Thoracic aorta (tissue), 2 donors: ENCODE data around the gene CAMK2B. TPM values are rescaled to one million over a fixed set of nuclear protein-coding genes. Genes with fewer than 3 reads are reported as not detected.

Experiments
- ATAC-seq: fragments of 150-250 bp; one replicate; pipeline ENCODE4 v1.8.0; 2017; ENCODE audit warnings: low read depth; ENCODE audit not compliant: insufficient number of reproducible peaks, low FRiP score
- DNase-seq: peaks from one replicate; pipeline ENCODE4 v3.0.0-alpha.2; 2020; ENCODE audit warnings: low spot score
- H3K27ac ChIP-seq, 2 donors: fragments of 200-600 bp; sonication (generic); 1 replicate in 1 of 2; 2 replicates in 1 of 2; pipeline ENCODE4 v1.5.1; 2016; ENCODE audit warnings: mild to moderate bottlenecking in 2 of 2, moderate library complexity in 2 of 2
- H3K27me3 ChIP-seq: fragments of 200-600 bp; sonication (generic); replicated peaks from 2 replicates; pipeline ENCODE4 v1.6.0; 2016; ENCODE audit warnings: mild to moderate bottlenecking; ENCODE audit not compliant: insufficient read depth
- H3K36me3 ChIP-seq: fragments of 200-600 bp; sonication (generic); one replicate; pipeline ENCODE4 v1.5.1; 2016
- H3K4me1 ChIP-seq, 2 donors: fragments of 200-600 bp; sonication (generic); 1 replicate in 1 of 2; 2 replicates in 1 of 2; pipeline versions ENCODE4 v1.5.1 to v1.6.0; 2016; ENCODE audit warnings: low read depth in 2 of 2, mild to moderate bottlenecking in 1 of 2; ENCODE audit not compliant: control insufficient read depth in 1 of 2
- H3K4me3 ChIP-seq: fragments of 200-600 bp; sonication (generic); 2 replicates; pipeline ENCODE4 v1.5.1; 2016; ENCODE audit warnings: mild to moderate bottlenecking
- H3K9me3 ChIP-seq: fragments of 200-600 bp; sonication (generic); 2 replicates; pipeline ENCODE4 v1.5.1; 2016
- CTCF ChIP-seq: fragments of 200-600 bp; sonication (generic); IDR thresholded peaks from one replicate; pipeline ENCODE4 v1.5.1; 2019; ENCODE audit warnings: antibody characterized with exemption
- total RNA-seq, 2 donors: library from RNA; depleted of rRNA; stranded (reverse); fragments of >200 nt; gene quantifications; one replicate each; pipeline versions ENCODE4 v1.1.0 to v1.2.3, GENCODE V29; 2016

CAMK2B gene
- total RNA-seq, 2 donors from 2014 or later, result 1.5 to 2.8 TPM

- DNase-seq (no peak), ATAC-seq (no peak)
- H3K27me3 ChIP-seq, result no peaks in the 10 kb centered on the region
- no peak overlapping the region for H3K27ac ChIP-seq
- peaks cover 3% of the 10 kb centered on the region for H3K9me3 ChIP-seq
- peaks cover 0 to 10% of the 10 kb centered on the region in 2 donors for H3K4me1 ChIP-seq
- no peak for TF ChIP-seq CTCF
- H3K4me3 ChIP-seq, result no peak overlapping the region
- H3K36me3 ChIP-seq, result no peaks in the 10 kb centered on the region
Measured at GRCh38 chr7:44313621-44314031, 11.8 kb downstream of the CAMK2B start.

DNA sequence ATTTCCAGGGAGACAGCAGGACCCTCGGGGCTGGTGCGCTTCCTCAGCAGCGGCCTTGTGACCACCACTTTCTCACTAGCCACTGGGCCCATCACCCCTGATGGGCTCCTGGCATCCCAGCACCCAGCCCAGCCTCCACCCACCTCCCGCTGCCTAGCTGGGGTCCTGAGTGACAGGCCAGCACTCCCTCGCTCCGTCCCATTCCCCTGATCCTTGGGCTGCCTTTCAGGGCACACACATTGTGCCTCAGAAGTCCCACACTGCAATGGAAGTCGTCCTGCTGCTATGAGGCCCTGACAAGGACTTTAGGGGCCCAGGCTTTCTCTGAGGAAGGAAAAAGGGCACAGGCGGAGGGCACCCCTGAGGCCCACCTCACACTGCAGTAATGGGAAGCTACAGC, 12.4 kb downstream of the CAMK2B start:
- no peak overlapping the region for H3K4me3 ChIP-seq
- peaks cover 3% of the 10 kb centered on the region for H3K9me3 ChIP-seq
- DNase-seq (no peak), ATAC-seq (no peak)
- H3K36me3 ChIP-seq, result no peaks in the 10 kb centered on the region
- H3K27me3 ChIP-seq, result no peaks in the 10 kb centered on the region
- no peak overlapping the region for H3K27ac ChIP-seq
- H3K4me1 ChIP-seq, result peaks cover 0 to 10% of the 10 kb centered on the region in 2 donors
- no peak for TF ChIP-seq CTCF

GRCh38 chr7:44311561-44312495, 13.6 kb downstream of the CAMK2B start:
- DNase-seq, result no peak
- Histone ChIP-seq H3K27me3 (no peaks in the 10 kb centered on the region), H3K27ac (no peak overlapping the region), H3K9me3 (peaks cover 3% of the 10 kb centered on the region), H3K4me3 (no peak overlapping the region), H3K36me3 (no peaks in the 10 kb centered on the region), H3K4me1 (peaks cover 0 to 10% of the 10 kb centered on the region in 2 donors)
- no peak for ATAC-seq
- TF ChIP-seq CTCF, result no peak

GRCh38 chr7:44310221-44310848, 15.1 kb downstream of the CAMK2B start:
- H3K4me1 ChIP-seq, result peaks cover 0 to 10% of the 10 kb centered on the region in 2 donors
- peaks cover 3% of the 10 kb centered on the region for H3K9me3 ChIP-seq
- TF ChIP-seq CTCF, result no peak
- peak overlapping the region; percentile 68 for H3K4me3 ChIP-seq
- no peaks in the 10 kb centered on the region for H3K36me3 ChIP-seq
- no peak for DNase-seq
- no peak overlapping the region for H3K27ac ChIP-seq
- no peaks in the 10 kb centered on the region for H3K27me3 ChIP-seq
- no peak for ATAC-seq
